K562 (cell line): ENCODE measurements around the gene ARHGEF4. TPM values are rescaled to one million over a fixed set of nuclear protein-coding genes. Genes with fewer than 3 reads are reported as not detected.

Experiments used
- ATAC-seq: fragments of 200-7000 bp; cut with Tn5 transposase; 3 replicates; pipeline ENCODE4 v1.9.1; 2020; ENCODE audit warnings: moderate library complexity
- BruUV-seq: library from RNA; stranded (reverse); fragments of 400-500 nt; replicated peaks from 2 replicates; lab custom pipeline; 2021; lab: Mats Ljungman, UMichigan
- CTCF ChIA-PET: fragments of 300-600 bp; formaldehyde crosslinking; extraction: SDS; loops from one replicate; lab custom pipeline; 2021; ENCODE audit warnings: low intra/inter-chr PET ratio; lab: Yijun Ruan, JAX
- POLR2A ChIA-PET: fragments of 300-600, 350-650 bp; sonication (Branson Sonifier 250); formaldehyde crosslinking; extraction: SDS; loops from one replicate; lab custom pipeline; 2021; ENCODE audit warnings: antibody characterized with exemption, inconsistent platforms; lab: Yijun Ruan, JAX
- DNase-seq, 4 experiments: peaks; one replicate each; pipeline versions ENCODE4 v3.0.0 to v3.0.0-alpha.2; 2011 to 2018; ENCODE audit warnings: low spot score in 3 of 4, mixed read lengths in 3 of 4; ENCODE audit errors: extremely low read depth in 1 of 4
- FAIRE-seq: peaks from 2 replicates; lab custom pipeline; 2011; peaks lifted over from hg19 to GRCh38; lab: Jason Lieb, UNC
- H2AFZ ChIP-seq: 2 replicates; pipeline ENCODE4 v1.6.0; 2011; ENCODE audit warnings: low read depth, low read length, control low read depth, inconsistent platforms
- H3K27ac ChIP-seq: fragments of 200-600 bp; 3 replicates; pipeline ENCODE4 v1.8.0; 2011; ENCODE audit warnings: low read depth, mild to moderate bottlenecking, control low read depth, inconsistent platforms, low read length, moderate library complexity, mixed read lengths; ENCODE audit errors: extremely low read depth
- H3K27me3 ChIP-seq, 2 experiments: fragments of 300-600 bp in 1 of 2; 2 replicates in 1 of 2; 3 replicates in 1 of 2; pipeline versions ENCODE4 v1.6.0 to v1.8.0; 2011; ENCODE audit warnings: inconsistent platforms in 2 of 2, low read length in 2 of 2, mild to moderate bottlenecking in 1 of 2, mixed read lengths in 1 of 2, moderate library complexity in 1 of 2; ENCODE audit not compliant: control insufficient read depth in 2 of 2, insufficient read depth in 2 of 2
- H3K36me3 ChIP-seq: fragments of 300-600 bp; 3 replicates; pipeline ENCODE4 v1.8.0; 2011; ENCODE audit warnings: mild to moderate bottlenecking, low read length, inconsistent platforms; ENCODE audit not compliant: control insufficient read depth, insufficient read depth
- H3K4me1 ChIP-seq, 2 experiments: fragments of 200-600 bp in 1 of 2; replicated peaks in 1 of 2; 2 replicates in 1 of 2; 3 replicates in 1 of 2; pipeline versions ENCODE4 v1.5.1 to v1.8.0; 2011; ENCODE audit warnings: inconsistent platforms in 2 of 2, low read length in 2 of 2, mild to moderate bottlenecking in 1 of 2, mixed read lengths in 1 of 2, moderate library complexity in 1 of 2; ENCODE audit not compliant: control insufficient read depth in 2 of 2, insufficient read depth in 2 of 2
- H3K4me2 ChIP-seq: 2 replicates; pipeline ENCODE4 v1.6.1; 2011; ENCODE audit warnings: low read length, control low read depth, inconsistent platforms, mixed read lengths; ENCODE audit not compliant: insufficient read depth
- H3K4me3 ChIP-seq: fragments of 200-600 bp; sonication (generic), shearing (Covaris generic); 2 replicates; pipeline ENCODE4 v1.5.1; 2016; ENCODE audit warnings: control low read depth, inconsistent platforms
- H3K79me2 ChIP-seq: fragments of 200-600 bp; 3 replicates; pipeline ENCODE4 v1.8.0; 2011; ENCODE audit warnings: low read length, inconsistent platforms; ENCODE audit not compliant: control insufficient read depth, insufficient read depth
- H3K9ac ChIP-seq, 2 experiments: 2 replicates each; pipeline versions ENCODE4 v1.6.0 to v1.6.1; 2011; ENCODE audit warnings: low read depth in 2 of 2, low read length in 2 of 2, control low read depth in 1 of 2, inconsistent platforms in 1 of 2, mild to moderate bottlenecking in 1 of 2, mixed read lengths in 1 of 2; ENCODE audit not compliant: insufficient read depth in 1 of 2
- H3K9me1 ChIP-seq: one replicate; pipeline ENCODE4 v1.6.0; 2011; ENCODE audit warnings: inconsistent platforms, mild to moderate bottlenecking, low read length, moderate library complexity; ENCODE audit not compliant: control insufficient read depth, insufficient read depth
- H3K9me3 ChIP-seq: replicated peaks from 2 replicates; pipeline ENCODE4 v1.5.1; 2011; ENCODE audit warnings: low read depth, low read length, inconsistent platforms; ENCODE audit not compliant: control insufficient read depth, insufficient read depth
- H4K20me1 ChIP-seq: replicated peaks from 2 replicates; pipeline ENCODE4 v1.6.1; 2011; ENCODE audit warnings: low read length, inconsistent platforms, mixed read lengths; ENCODE audit not compliant: control insufficient read depth, insufficient read depth
- ASH1L ChIP-seq: fragments of 450-650 bp; IDR thresholded peaks from 2 replicates; pipeline ENCODE4 v1.6.1; 2018; ENCODE audit warnings: borderline replicate concordance, mild to moderate bottlenecking, low read depth; ENCODE audit not compliant: partially characterized antibody
- EP400 ChIP-seq: fragments of 450-650 bp; IDR thresholded peaks from 2 replicates; pipeline ENCODE4 v1.6.1; 2017; ENCODE audit warnings: antibody characterized with exemption, mild to moderate bottlenecking, moderate library complexity
- HCFC1 ChIP-seq: IDR thresholded peaks from 2 replicates; pipeline ENCODE4 v1.6.1; 2012; ENCODE audit warnings: low read depth, low read length, improper control_type of control experiment
- HEY1 ChIP-seq: fragments of 250-450 bp; sonication (Bioruptor Pico); IDR thresholded peaks from 2 replicates; pipeline ENCODE4 v1.5.0; 2020; ENCODE audit warnings: mild to moderate bottlenecking, moderate library complexity, borderline replicate concordance
- IRF2 ChIP-seq: sonication (generic); formaldehyde crosslinking; IDR thresholded peaks from 2 replicates; pipeline ENCODE4 v1.8.1; 2022; ENCODE audit warnings: mild to moderate bottlenecking, missing genetic modification reagents
- KLF13 ChIP-seq: fragments of 450-650 bp; IDR thresholded peaks from 2 replicates; pipeline ENCODE4 v1.6.1; 2016; ENCODE audit warnings: missing genetic modification characterization, low read depth, mild to moderate bottlenecking, missing compliant biosample characterization, moderate library complexity, borderline replicate concordance
- MIER1 ChIP-seq: fragments of 450-650 bp; IDR thresholded peaks from 2 replicates; pipeline ENCODE4 v1.6.1; 2016; ENCODE audit warnings: antibody characterized with exemption, mild to moderate bottlenecking, low read depth
- RBM25 ChIP-seq: fragments of 200-400 bp; formaldehyde crosslinking; IDR thresholded peaks from 2 replicates; pipeline ENCODE4 v1.6.1; 2018; ENCODE audit warnings: low read length, low read depth, moderate library complexity; ENCODE audit not compliant: severe bottlenecking
- RHOXF2B ChIP-seq: fragments of 250-450 bp; sonication (Bioruptor Pico); conservative IDR thresholded peaks from 2 replicates; pipeline ENCODE4 v1.5.1; 2021
- TBL1XR1 ChIP-seq, 2 experiments: IDR thresholded peaks; 2 replicates each; pipeline ENCODE4 v1.6.1; 2012; ENCODE audit warnings: improper control_type of control experiment in 2 of 2, low read length in 2 of 2, mild to moderate bottlenecking in 1 of 2
- TEAD1 ChIP-seq, 2 experiments: fragments of 450-650 bp in 1 of 2; sonication (generic) in 1 of 2; formaldehyde crosslinking; IDR thresholded peaks; 2 replicates each; pipeline versions ENCODE4 v1.4.0 to v1.8.0; 2020 to 2022; ENCODE audit warnings: mild to moderate bottlenecking in 2 of 2, missing genetic modification reagents in 1 of 2
- TSHZ1 ChIP-seq: fragments of 250-450 bp; sonication (Bioruptor Pico); IDR thresholded peaks from 2 replicates; pipeline ENCODE4 v1.4.0; 2020; ENCODE audit warnings: mild to moderate bottlenecking, moderate library complexity
- ZNF277 ChIP-seq: fragments of 250-450 bp; sonication (Bioruptor Pico); IDR thresholded peaks from 2 replicates; pipeline ENCODE4 v1.8.0; 2022; ENCODE audit warnings: inconsistent platforms, mild to moderate bottlenecking, moderate library complexity, borderline replicate concordance
- WGBS: fragments of 100-300 bp; shearing (Covaris generic); methylation state at CpG from one replicate; pipeline ENCODE4 v1.1.6; 2016; ENCODE audit warnings: low coverage, mixed read lengths; ENCODE audit not compliant: insufficient coverage; ENCODE audit errors: missing lambda C conversion rate; 5-methylcytosine and 5-hydroxymethylcytosine counted together
- in situ Hi-C: fragments of 300-500 bp; cut with MboI; formaldehyde crosslinking; loops from 4 replicates; pipeline ENCODE4 v1.15.0; 2018; ENCODE audit warnings: inconsistent platforms, mixed read lengths
- intact Hi-C: fragments of 100-400 bp; cut with micrococcal nuclease; formaldehyde crosslinking; loops from 2 replicates; pipeline ENCODE4 v1.14.2; 2022
- polyA plus RNA-seq, 8 experiments: library from polyadenylated mRNA; depleted of rRNA in 4 of 8; stranded (reverse) in 5 of 8; unstranded in 3 of 8; fragments of >200 nt; fragmentation: Nextera tagmentation in 2 of 8; fragmentation: Illumina TruSeq in 1 of 8; extraction: Ambion mirVana in 2 of 8; extraction: Trizol in 1 of 8; gene quantifications; 2 replicates each; pipeline versions ENCODE4 v1.2.1 to v1.2.3, GENCODE V29; 2011 to 2014; ENCODE audit warnings: inconsistent platforms in 1 of 8, missing spikeins in 1 of 8
- total RNA-seq, 7 experiments: library from RNA; depleted of rRNA in 6 of 7; stranded (reverse); fragments of >200 nt in 6 of 7; fragmentation: Illumina TruSeq in 2 of 7; extraction: Trizol in 2 of 7; gene quantifications; 2 replicates each; pipeline versions ENCODE4 v1.2.1 to v1.2.3, GENCODE V29; 2011 to 2021; ENCODE audit warnings: low replicate concordance in 1 of 7

Gene ARHGEF4
- total and polyA plus RNA-seq, 9 of the 15 experiments (the other 6 are each of a cell fraction or from before 2014, with no cell fraction given): not detected

GRCh38 chr2:130843321-130843985 is 6.7 kb downstream of the ARHGEF4 start (continued):
- TF ChIP-seq TSHZ1 (no peak), HEY1 (CRISPR knock-in tag) (no peak), TEAD1 (CRISPR knock-in tag; IDR thresholded peaks at IDR 0.05) (no peak)

- H3K27me3 ChIP-seq: peaks cover 0 to 84% of the 10 kb centered on the region in 2 experiments; a peak in 3 of 5 replicates
- H3K9me1 ChIP-seq: peaks cover 3% of the 10 kb centered on the region
- no peak overlapping the region for H3K4me2 ChIP-seq
- CTCF ChIA-PET: no interaction called here
- 1% methylated on average over 9 of the region's 10 CpGs for WGBS
- no peaks in the 10 kb centered on the region for H3K79me2 ChIP-seq
- no TSS peak for BruUV-seq
- POLR2A ChIA-PET: interaction anchor here (0.6 kb wide), 1 partner anchor 11 kb away, joined by 3 read pairs; no protein-coding TSS in a partner anchor
- H3K9me3 ChIP-seq: no peaks in the 10 kb centered on the region
- H3K27ac ChIP-seq: no peak overlapping the region
- FAIRE-seq: no peak
- H4K20me1 ChIP-seq: peaks cover 9% of the 10 kb centered on the region; the same call in 1 of the 2 replicates
- intact Hi-C loops (no loop called here), in situ Hi-C loops (no loop called here)
- no peak overlapping the region for H2AFZ ChIP-seq
- no peak overlapping the region for H3K4me3 ChIP-seq
- H3K4me1 ChIP-seq: no peaks in the 10 kb centered on the region
- no peaks in the 10 kb centered on the region for H3K36me3 ChIP-seq
- no peak for ATAC-seq
- no peak for DNase-seq
- no peak overlapping the region for H3K9ac ChIP-seq
- no peak for TF ChIP-seq RBM25
- TF ChIP-seq MIER1: no peak
- no peak for TF ChIP-seq ASH1L
- no peak for TF ChIP-seq TBL1XR1 (IDR thresholded peaks at IDR 0.05; ENCODE audit: low read length in 2 of 2)
- no peak for TF ChIP-seq ZNF277 (CRISPR knock-in tag)
- TF ChIP-seq EP400: no peak
- no peak for TF ChIP-seq KLF13 (tag)
- TF ChIP-seq RHOXF2B (CRISPR knock-in tag): no peak
- TF ChIP-seq HCFC1: no peak
- TF ChIP-seq IRF2 (CRISPR knock-in tag): no peak
These were observed 7.4 kb downstream of the ARHGEF4 start for GRCh38 chr2:130844161-130844560.
